SHP77 treated with DMSO at 0.1 percent for 48 hours (cell line): ENCODE results near the gene TRHDE.

Experiments
- DNase-seq: peaks from one replicate; lab custom pipeline; 2025; lab: John Stamatoyannopoulos, UW

The TRHDE gene

DNA sequence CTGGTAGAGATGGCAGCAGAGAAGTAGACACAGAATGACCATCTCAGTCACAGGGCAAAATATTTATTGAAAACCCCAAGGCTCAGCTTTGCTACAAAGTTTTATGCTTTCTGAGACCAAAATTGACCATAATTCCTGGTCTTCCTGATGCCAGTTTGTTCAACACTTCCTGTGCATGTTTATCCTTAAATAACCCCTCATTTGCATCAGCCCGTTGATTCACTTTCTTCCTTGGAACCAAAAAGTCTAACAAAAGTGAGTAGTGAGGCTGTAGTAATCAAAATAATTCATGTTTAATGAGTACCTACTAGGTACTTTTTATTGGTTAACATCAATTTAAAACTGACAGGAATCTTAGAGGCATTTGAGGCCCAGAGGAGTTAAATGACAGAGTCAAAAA lies 51.7 kb downstream of the TRHDE start:
- DNase-seq: no peak

DNA sequence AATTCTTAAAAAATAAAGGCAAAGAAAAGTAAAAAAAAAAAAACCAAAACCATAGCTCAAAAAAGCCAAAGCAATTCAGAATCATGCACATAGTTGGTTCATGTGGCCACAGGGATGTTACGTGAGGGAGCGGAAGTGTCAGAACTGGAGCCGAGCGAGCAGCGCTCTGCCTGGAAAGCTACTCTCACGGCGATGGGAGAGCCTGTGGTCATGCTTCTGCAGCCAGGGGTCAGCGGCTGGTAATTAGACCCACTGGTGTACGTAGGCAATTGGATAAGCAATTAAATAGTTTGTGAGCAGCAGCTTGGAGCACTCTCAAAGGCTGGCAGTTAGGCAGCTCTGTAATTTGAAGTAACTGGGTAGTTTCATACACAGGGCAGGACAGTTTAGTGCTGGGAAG lies 58.1 kb downstream of the TRHDE start:
- no peak for DNase-seq

DNA sequence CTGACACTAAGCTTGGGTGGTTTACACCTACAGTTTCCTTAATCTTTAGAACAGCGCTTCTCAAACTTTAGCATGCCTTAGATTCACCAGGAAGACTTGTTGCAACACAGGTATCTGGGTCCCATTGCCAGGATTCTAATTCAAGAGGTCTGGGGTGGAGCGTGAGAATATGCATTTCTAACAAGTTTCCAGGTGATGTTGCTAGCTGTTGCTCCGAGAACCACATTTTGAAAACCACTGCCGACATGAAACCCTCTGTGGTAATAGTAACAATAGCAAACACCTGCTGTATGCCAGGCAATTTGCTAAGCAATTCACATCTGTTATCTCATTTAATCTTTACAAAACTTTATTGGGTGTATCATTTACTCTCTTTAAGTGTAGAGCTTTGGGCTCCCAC lies 58.6 kb downstream of the TRHDE start:
- no peak for DNase-seq

DNA sequence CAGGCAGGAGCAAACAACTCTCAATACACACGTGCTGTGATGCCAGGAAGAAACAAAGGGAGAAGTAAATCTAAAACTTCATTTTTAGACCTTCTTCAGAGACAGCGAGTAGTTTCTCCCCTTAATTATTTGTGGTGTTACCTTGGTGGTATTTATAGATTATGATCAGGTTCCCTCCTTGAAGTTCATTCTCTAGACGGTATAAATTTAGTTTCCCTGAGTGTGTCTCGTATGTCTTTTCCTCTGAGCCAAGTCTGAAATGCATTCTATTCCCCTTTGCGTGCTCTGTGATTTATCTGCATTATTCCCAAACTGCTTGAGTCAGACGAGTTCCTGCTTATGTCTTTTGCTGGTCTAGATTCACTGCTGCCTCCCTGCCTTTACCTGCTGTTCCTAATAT lies 65.2 kb downstream of the TRHDE start:
- no peak for DNase-seq

DNA sequence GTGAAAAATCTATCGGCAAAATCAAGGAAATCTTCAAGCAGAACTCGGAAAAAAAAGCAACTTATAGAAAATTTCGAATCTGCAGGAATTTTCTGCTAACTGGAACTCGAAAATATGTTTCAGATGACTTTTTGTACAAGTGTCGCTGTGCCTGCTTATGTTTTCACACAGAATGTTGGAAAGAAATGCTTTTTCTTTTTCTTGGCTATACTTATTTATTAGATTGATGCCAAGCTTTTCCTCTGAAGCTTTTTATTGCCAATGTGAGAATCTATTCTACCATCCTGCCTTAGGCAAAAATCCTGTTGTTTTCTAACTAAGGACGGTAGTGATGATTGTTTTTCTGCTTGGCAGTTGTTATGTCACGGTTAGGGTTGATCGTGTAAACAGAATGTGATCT lies 65.8 kb downstream of the TRHDE start:
- DNase-seq: no peak

DNA sequence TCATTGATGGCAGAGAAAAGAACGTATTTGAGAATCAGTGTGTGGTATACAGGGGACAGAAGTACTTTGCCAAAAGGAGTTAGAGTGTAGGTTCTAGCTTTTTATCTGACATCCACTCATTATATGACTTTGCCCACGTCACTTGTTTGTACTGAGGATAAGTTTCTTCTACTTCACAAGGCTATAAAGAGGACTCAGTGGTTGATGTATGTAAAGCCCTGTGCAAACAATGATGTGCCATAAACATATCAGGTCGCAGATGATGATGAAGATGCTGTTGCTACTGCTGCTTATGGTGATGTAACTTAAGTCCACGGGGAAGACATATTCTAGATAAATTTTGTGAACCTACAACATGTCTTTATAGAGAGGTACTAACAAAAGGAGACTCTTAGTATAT lies 66.3 kb downstream of the TRHDE start:
- no peak for DNase-seq

DNA sequence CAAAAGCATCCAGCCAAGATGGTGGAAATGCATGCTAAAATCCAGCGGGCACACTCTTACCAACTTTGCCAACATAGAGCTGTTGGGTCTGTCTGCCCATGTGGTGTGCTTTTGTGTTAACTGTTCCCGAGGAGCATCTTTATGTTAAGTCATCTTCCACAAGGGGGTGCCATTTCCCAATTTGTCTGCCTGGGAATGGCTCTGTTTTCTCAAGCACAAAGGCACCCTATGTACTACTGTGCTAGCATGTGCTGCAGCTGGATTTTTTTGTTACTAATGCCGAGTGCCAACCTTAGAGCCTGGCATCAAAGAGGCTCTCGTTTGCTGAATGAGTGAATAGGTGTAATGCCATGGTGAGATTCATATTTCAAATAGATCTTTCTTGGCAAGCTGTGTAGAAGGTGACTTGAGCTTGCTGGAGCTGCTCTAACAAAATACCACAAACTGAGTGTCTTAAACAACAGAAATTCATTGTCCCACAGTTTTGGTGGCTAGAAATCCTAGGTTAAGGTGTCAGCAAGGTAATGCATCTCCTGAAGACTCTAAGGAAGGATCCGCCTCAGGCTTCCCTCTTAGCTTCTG lies 74.3 kb downstream of the TRHDE start:
- DNase-seq: peak; percentile 64

DNA sequence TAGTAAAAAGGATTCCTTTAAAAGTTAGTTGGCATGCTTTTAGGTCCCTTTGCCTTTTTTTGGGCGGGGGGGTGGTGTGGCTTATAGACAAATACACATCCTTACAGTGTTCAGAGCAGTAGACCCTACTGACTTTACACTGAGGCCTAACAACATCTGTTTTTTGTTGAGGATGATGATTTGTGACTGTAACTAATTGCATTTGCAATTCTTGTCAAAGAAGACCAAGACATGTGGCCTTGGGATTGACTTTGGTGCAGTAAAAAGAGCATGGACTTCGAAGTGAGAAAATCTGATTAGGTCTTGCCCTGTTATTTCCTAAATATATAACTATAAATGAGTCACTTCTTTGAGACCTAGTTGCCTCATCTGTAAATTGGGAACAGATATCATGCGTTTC lies 77.3 kb downstream of the TRHDE start:
- DNase-seq: no peak

DNA sequence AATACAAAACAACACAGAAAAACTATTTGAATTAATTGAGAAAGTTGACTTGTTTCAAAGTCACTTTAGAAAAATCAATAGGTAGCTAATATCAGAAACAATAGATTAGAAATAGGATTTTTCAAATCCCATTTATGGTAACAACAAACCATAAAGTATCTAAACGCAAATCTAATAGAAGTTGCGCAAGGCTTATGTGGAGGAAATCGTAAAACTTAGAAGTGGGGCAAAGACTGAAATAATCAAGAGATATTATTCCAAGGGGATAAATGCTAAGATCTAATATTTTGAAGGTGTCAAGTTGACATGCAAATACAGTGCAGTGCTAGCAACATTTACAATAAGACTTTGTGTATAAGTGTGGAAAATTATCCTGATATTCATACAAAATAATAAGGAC lies 87.2 kb downstream of the TRHDE start:
- no peak for DNase-seq

DNA sequence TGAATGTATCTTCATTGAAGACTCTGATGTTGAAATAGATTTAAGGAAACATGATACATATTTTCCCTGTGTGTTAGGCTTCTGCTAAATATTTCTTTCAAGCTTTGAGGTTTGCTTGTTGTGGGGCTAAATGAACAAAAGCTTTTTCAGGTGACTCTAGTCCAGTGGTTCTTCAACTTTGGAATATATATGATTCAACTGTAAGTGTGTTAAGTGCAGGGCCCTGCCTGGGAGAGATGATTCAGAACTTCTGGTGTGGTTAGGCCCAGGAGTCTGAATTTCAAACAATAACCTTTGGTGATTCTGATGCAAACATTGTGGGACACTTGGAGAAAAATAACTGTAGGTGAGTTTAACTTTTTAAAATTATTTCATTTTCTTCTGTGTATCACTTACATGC lies 93.0 kb downstream of the TRHDE start:
- DNase-seq: no peak

DNA sequence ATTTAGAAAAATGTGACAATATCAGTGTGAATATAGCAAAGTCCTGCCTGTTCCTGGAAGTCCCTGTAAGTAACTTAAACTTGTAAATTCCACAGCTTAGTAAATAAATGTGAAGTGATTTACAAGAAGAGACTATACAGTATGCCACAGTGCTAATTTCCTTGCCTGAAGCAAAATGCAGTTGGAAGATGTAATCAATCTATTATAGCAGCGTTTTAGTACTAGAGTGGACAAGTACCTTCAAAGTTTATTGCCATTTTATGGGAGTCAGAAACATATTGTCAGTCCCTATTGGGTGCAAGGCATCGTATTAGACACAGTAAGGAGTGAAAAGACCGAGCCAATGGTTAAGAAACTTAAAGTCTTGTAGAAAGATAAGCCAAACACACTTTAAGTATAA lies 94.1 kb downstream of the TRHDE start:
- DNase-seq: no peak

DNA sequence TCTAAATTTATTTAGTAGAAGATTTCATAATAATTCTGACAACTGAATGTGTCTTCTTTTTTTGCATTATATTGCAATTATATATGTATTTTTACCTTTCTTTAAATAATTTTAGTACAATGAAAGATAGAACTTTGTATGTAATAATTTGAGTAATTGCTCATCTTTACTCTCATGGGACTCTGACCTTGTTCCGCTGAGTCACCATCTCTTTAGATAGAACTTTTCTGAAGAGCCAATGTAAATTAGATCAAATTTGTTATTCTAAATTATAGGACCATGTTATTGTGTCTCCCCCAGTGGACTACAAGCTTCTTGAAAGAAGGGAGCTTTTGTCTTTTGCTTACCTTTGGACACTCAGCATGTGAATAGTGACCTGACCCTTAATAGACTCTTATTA lies 96.1 kb downstream of the TRHDE start:
- no peak for DNase-seq

DNA sequence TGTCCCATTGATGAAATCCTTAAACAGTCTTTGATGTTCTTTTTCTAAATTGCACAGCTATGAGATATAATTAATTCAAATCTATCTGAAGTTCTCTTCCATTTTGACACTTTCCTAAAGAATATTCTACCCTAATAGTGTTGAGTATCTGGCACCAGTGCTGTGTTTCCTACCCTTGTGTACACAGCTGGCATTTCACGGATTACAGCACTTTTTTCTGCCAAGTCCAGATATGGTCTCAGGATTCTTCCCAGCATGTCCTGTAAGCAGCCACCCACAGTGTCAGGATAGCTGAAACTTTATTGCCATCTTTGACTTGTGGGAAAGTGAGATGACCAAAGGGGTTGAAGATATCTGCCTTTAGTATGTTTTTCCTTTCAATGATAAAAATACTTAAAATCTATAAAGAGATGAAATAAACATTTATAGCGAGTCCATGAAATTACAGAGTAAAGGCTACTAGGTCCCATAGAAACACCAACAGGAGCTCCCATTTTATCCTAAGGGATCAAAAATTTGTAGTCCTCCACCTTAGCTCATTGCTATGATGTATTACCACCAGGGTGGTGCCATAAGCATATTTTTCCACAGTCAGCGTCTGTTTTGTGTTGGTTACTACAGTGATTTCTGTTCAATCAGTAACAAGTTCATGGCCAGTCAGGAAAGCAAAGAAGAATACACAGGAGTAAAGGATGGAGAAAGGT lies 96.7 kb downstream of the TRHDE start:
- peak; percentile 32 for DNase-seq

DNA sequence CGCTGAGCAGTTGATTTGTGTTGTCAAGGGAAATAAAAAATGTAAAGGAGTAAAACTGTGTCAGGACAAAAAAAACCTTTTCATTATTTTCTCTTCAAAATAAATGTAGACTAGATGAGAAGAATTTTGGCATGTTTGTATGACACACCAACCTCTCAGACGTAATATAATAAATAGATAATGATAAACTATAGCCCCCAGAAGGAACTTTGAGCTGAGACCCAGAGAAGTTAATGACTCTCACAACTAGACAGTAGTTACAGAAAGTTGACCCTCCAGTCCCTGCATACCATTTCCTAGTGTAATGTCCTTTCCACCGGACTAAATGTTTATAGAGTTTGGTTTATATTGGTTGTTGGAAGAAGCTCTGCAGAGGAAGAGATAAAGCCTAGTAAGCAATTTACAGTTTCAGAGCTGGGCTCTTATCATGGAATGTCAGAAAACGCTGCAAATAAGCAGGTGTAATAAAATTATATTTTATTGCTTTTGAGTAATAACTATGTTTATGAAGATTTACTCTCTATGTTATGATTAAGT lies 97.3 kb downstream of the TRHDE start:
- DNase-seq: no peak

DNA sequence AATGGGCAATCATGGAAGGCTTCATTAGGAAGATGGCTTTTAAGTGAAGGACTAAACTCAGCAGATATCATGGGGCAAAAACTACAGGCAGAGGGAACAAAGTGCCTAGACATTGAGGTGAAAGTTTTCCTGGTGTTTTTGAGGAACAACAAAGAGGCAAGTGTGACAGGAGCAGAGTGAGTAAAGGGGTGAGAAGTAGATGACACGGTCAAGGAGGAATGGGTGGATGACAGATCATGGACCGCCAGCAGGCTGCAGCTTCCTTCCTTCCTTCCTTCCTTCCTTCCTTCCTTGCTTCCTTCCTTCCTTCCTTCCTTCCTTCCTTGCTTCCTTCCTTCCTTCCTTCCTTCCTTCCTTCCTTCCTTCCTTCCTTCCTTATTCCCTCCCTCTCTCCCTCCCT lies 108.3 kb downstream of the TRHDE start:
- DNase-seq: no peak

DNA sequence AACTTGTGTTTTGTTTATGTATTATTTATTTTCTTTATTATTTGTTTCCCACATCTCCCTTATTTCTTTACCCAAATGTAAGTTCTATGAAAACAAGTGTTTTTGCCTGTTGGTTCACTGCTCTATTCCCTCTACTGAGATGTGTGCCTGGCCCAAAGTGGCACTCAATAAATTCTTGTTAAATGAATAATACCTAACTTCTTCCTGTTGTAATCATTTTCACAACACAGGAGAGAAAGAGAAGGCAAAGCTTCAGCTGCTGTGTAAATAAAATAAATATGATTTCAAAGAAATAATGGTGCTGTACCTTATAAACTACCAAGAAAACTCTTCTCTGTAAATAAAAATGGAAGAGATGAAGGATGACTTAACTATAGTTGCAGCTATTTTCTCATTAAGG lies 116.2 kb downstream of the TRHDE start:
- DNase-seq: no peak

DNA sequence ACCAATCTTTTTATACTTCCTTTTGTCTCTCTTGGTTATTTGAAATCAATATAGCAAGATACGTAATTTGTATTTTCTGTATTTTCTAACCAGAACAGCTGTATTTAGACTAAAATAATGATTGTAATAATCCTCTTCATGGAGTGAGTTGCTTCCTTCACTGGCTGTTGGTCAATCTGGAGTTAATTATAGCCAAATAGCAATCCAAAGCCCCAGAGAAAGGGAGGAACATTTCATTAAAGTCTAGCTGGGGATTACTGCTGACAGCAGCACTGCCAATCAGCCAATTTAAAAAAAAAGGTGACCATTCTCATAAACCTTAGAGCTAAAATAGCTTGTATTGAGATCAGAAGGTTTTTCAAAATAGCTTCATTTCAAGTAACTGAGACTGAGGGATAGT lies 118.0 kb downstream of the TRHDE start:
- no peak for DNase-seq

DNA sequence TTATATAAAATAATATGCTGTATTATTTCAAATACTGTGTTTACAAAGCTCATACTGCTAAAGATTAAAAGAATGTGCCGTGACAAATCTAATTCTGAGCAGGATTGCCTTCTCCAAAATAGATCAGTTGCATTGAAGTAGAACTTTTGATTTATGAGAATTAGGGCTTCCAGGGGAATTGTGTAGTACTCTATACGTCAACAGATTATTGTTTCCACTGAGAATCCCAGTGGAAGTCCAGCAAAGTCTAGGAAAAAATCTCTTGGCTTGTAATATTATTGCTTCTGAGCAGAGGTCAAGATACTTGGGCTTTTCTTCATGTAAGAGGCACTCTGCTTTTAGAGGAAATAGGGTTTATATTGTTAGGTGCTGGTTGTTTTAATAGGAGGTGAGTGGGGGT lies 133.9 kb downstream of the TRHDE start:
- DNase-seq: no peak

DNA sequence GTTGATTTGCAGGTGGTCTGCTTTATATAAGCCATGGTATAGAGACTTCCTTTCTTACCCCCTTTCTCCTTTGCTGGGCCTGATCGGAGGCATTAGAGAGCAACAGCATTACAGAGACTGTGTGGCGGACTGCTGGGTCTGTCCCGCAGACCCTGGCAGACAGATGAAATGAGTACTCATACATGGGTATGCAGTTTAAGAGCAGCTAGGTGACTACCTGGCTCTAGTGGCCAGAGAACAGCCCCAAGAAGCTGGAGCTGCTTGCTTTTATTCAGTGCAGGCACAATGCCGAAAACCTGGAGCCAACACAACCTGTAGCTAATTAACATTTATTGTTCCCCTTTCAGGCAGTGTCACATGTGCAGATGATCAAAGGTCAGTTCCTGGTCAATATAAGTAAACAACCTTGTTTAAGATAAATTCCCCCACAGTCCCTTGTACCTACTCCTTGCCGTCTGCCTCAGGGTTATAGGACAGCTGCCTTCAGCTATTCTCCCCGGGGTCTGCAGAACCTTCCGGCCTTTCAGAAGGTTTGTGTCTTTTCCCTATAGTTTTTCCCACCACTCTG lies 160.0 kb downstream of the TRHDE start:
- DNase-seq: no peak

DNA sequence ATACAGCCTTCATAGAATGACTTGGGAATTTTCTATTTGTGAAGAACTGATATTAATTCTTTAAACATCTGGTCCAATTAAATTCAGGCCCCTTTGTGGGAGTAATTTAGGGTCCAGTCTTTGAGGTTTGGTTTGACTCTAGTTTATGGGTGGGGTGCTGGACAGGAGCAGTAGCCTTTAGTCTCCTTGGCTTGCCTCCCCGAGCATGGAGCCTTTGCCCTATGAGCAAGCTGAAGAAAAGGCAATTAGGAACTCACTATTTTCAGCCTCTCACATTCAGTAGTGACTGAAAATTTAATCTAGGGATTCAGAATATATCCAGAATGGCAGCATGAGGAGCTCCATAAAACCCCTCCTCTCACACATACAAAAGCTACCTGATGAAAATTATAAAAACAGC lies 161.1 kb downstream of the TRHDE start:
- DNase-seq: no peak

DNA sequence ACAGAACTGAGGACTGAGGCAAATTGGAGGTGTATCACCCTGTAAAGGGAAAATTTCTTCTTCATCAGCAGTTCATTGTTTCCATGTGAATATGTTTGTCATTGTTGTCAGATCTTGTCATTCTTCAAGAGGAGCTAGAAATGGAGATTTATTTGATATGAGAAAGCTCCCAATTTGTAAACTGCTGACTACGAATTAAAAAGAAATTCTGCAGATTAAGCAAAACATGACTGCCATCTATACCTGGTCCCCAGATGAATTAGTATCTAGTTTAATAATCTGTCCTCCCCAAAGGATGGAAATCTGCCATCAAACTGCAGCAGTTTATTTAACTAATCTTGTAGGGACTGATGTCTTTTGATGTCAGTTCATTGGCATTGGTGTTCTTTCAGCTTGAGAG lies 162.8 kb downstream of the TRHDE start:
- no peak for DNase-seq

DNA sequence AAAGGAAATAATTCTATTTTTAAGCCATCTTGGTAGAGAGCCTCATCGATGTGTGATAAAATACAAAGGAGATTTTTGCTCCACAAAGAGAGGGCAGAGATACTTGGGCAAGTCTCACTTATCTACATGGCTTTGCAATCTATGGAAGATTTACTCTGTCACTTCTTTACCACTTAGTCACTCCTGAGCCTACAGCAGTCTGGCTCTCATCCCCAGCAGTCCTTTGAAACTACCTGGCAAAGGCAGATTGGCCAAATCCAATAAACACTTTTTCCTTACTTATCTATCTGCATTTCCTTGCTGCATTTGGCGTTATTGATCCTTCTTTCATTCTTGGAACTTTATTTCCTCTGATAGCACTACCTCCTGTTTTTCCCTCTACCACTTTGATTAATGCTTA lies 170.0 kb downstream of the TRHDE start:
- no peak for DNase-seq

DNA sequence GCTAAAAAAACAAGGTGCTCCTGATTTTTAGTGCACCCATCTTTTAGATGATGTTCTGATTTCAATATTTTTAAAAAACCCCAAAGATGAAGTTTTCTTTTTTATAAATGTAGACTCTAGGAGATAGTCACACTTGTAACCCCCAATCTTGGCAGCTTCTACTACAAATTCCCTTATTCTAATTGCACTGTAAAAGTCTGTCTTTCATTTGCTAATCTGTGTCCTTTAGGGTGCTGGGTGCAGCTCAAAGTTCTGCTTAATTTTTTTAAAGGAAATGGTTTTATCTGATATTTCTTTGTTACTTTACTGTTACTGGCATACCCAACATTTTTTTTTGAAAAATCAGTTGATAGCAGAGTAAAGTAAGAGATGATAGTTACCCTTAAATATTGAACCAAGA lies 172.0 kb downstream of the TRHDE start:
- no peak for DNase-seq

DNA sequence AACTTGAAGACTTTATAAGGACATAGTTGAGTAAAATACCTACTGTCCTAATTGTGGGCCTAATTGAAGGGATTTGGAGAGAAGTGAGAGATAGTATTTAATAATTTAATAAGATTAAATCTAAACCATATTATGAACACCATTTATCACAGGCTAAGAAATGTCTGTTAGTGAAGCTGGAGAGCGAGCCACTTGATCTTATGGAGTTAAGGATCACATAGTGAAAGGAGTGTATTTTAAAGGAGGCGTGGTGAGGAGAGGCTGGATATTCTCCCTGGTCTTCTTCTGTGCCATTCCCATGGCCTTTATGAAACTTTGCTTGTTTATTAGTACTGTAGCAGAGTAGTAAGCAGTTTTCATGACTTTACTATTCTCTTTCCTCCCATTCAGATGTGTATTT lies 172.4 kb downstream of the TRHDE start:
- no peak for DNase-seq
